ENCODE measurements around the gene POLR2J. TPM values are rescaled to one million over a fixed set of nuclear protein-coding genes. Genes with fewer than 3 reads are reported as not detected.

POLR2J gene
- polyA plus RNA-seq, 1 experiment = 46.9 TPM

GRCh38 chr7:102439963-102440795 lies 38.5 kb downstream of the POLR2J start:
- CTCF ChIA-PET = interaction anchor here (0.6 to 1.1 kb wide), 3 partner anchors 19 to 628 kb away, joined by 3 to 4 read pairs (median 3); no protein-coding TSS in a partner anchor
- no peaks in the 10 kb centered on the region for H3K27me3 ChIP-seq (ENCODE audit: control insufficient read depth, insufficient read depth, low read length)
- peaks cover 9% of the 10 kb centered on the region; the same call in 1 of the 2 replicates for H3K36me3 ChIP-seq (ENCODE audit: control insufficient read depth, insufficient read depth, low read length)
- no peak overlapping the region for H3K4me3 ChIP-seq (ENCODE audit: low read depth, low read length)
- TF ChIP-seq CTCF (IDR thresholded peaks at IDR 0.05; ENCODE audit: insufficient read depth, low read depth, low read length) = no peak
- POLR2A ChIA-PET = no interaction called here
- DNase-seq (ENCODE audit: low read depth) = peak; percentile 19

GRCh38 chr7:102436118-102436517 lies 42.6 kb downstream of the POLR2J start:
- POLR2A ChIA-PET = no interaction called here
- CTCF ChIA-PET = no interaction called here
- H3K36me3 ChIP-seq (ENCODE audit: control insufficient read depth, insufficient read depth, low read length) = peaks cover 6% of the 10 kb centered on the region; the same call in 1 of the 2 replicates
- no peak for DNase-seq (ENCODE audit: low read depth)
- no peak overlapping the region for H3K4me3 ChIP-seq (ENCODE audit: low read depth, low read length)
- H3K27me3 ChIP-seq (ENCODE audit: control insufficient read depth, insufficient read depth, low read length) = no peaks in the 10 kb centered on the region
- no peak for TF ChIP-seq CTCF (IDR thresholded peaks at IDR 0.05; ENCODE audit: insufficient read depth, low read depth, low read length)

- Histone ChIP-seq H3K27me3 (ENCODE audit: control insufficient read depth, insufficient read depth, low read length) (no peaks in the 10 kb centered on the region), H3K4me3 (ENCODE audit: low read depth, low read length) (peak overlapping the region; percentile 75), H3K36me3 (ENCODE audit: control insufficient read depth, insufficient read depth, low read length) (peaks cover 4% of the 10 kb centered on the region; the same call in 1 of the 2 replicates)
- TF ChIP-seq CTCF (IDR thresholded peaks at IDR 0.05; ENCODE audit: insufficient read depth, low read depth, low read length) = no peak
- CTCF ChIA-PET = interaction anchor here (1.0 kb wide), 1 partner anchor 43 kb away, joined by 3 read pairs; no protein-coding TSS in a partner anchor
- no peak for DNase-seq (ENCODE audit: low read depth)
- POLR2A ChIA-PET = no interaction called here
Measured at GRCh38 chr7:102434039-102434486, 44.7 kb downstream of the POLR2J start.

GRCh38 chr7:102433219-102434038 lies 45.3 kb downstream of the POLR2J start, which contains the start of gene ORAI2:
Gene ORAI2 (plus strand): TSS chr7:102433575. CDS start chr7:102438957, 5,382 bp downstream.
- H3K36me3 ChIP-seq (ENCODE audit: control insufficient read depth, insufficient read depth, low read length) = peaks cover 3% of the 10 kb centered on the region; the same call in 1 of the 2 replicates
- no peak for TF ChIP-seq CTCF (IDR thresholded peaks at IDR 0.05; ENCODE audit: insufficient read depth, low read depth, low read length)
- H3K4me3 ChIP-seq (ENCODE audit: low read depth, low read length) = peak within 1 kb of the TSS; percentile 75
- no peaks in the 10 kb centered on the region for H3K27me3 ChIP-seq (ENCODE audit: control insufficient read depth, insufficient read depth, low read length)
- CTCF ChIA-PET = interaction anchor here (1.0 kb wide), 2 partner anchors 17 to 42 kb away, joined by 3 read pairs; no protein-coding TSS in a partner anchor
- POLR2A ChIA-PET = no interaction called here
- no peak for DNase-seq (ENCODE audit: low read depth)

Measured in BJ (cell line).